ENCODE measurements around the gene PPP2R2C.

GRCh38 chr4:6499238-6499600 is 26.8 kb upstream of the PPP2R2C start:
- TF ChIP-seq POLR2A (IDR thresholded peaks at IDR 0.05; ENCODE audit: low read depth) (no peak), CTCF (IDR thresholded peaks at IDR 0.05) (no peak), POLR2AphosphoS5 (IDR thresholded peaks at IDR 0.05) (no peak)
